ENCODE measurements around the gene CCNQ. TPM values are rescaled to one million over a fixed set of nuclear protein-coding genes. Genes with fewer than 3 reads are reported as not detected.

Gene CCNQ
- total and polyA plus RNA-seq, 3 donors from 2014 or later, result 19.6 to 27.6 (median 26.9) TPM

- DNase-seq, result no peak
- H3K27me3 ChIP-seq, result no peaks in the 10 kb centered on the region
- H3K36me3 ChIP-seq (ENCODE audit: low read depth, missing control alignments), result no peaks in the 10 kb centered on the region
- no peaks in the 10 kb centered on the region for H3K4me1 ChIP-seq
- intact Hi-C loops (cut with DNase I; ENCODE audit: low total_unique reads), result no loop called here
- H3K9me3 ChIP-seq, result no peaks in the 10 kb centered on the region
- no peak overlapping the region for H3K4me3 ChIP-seq
- H3K27ac ChIP-seq, result no peak overlapping the region
- TF ChIP-seq CTCF (IDR thresholded peaks at IDR 0.05) (no peak), POLR2A (IDR thresholded peaks at IDR 0.05) (no peak)
- 79% methylated on average over 13 of the region's 16 CpGs; no CpG with 5 or more reads in 1 of the 2 donors for WGBS, 2 donors
These were observed 27.2 kb upstream of the CCNQ start for GRCh38 chrX:153626025-153626633.

- H3K27me3 ChIP-seq, result no peaks in the 10 kb centered on the region
- no peaks in the 10 kb centered on the region for H3K9me3 ChIP-seq
- 80 to 98% methylated on average over 4 to 9 of the region's 21 CpGs for WGBS, 2 donors
- no peak for DNase-seq
- H3K4me1 ChIP-seq, result no peaks in the 10 kb centered on the region
- TF ChIP-seq POLR2A (IDR thresholded peaks at IDR 0.05) (no peak), CTCF (IDR thresholded peaks at IDR 0.05) (no peak)
- no peak overlapping the region for H3K27ac ChIP-seq
- intact Hi-C loops (cut with DNase I; ENCODE audit: low total_unique reads), result no loop called here
- no peaks in the 10 kb centered on the region for H3K36me3 ChIP-seq (ENCODE audit: low read depth, missing control alignments)
- H3K4me3 ChIP-seq, result no peak overlapping the region
These were observed 26.5 kb upstream of the CCNQ start for GRCh38 chrX:153625271-153626024.

- no peaks in the 10 kb centered on the region for H3K36me3 ChIP-seq (ENCODE audit: low read depth, missing control alignments)
- H3K4me3 ChIP-seq, result no peak overlapping the region
- intact Hi-C loops (cut with DNase I; ENCODE audit: low total_unique reads), result no loop called here
- 75 to 100% methylated on average over 4 to 11 of the region's 15 CpGs for WGBS, 2 donors
- no peaks in the 10 kb centered on the region for H3K9me3 ChIP-seq
- H3K27me3 ChIP-seq, result no peaks in the 10 kb centered on the region
- no peak overlapping the region for H3K27ac ChIP-seq
- DNase-seq, result no peak
- no peaks in the 10 kb centered on the region for H3K4me1 ChIP-seq
- no peak for TF ChIP-seq CTCF (IDR thresholded peaks at IDR 0.05)
- TF ChIP-seq POLR2A (IDR thresholded peaks at IDR 0.05), result no peak
These were observed 25.5 kb upstream of the CCNQ start for GRCh38 chrX:153624196-153625091.

- no peak overlapping the region for H3K4me3 ChIP-seq
- H3K9me3 ChIP-seq, result no peaks in the 10 kb centered on the region
- no peaks in the 10 kb centered on the region for H3K27me3 ChIP-seq
- DNase-seq, result no peak
- H3K36me3 ChIP-seq (ENCODE audit: low read depth, missing control alignments), result no peaks in the 10 kb centered on the region
- TF ChIP-seq CTCF (IDR thresholded peaks at IDR 0.05) (no peak), POLR2A (IDR thresholded peaks at IDR 0.05) (no peak)
- H3K27ac ChIP-seq, result no peak overlapping the region
- H3K4me1 ChIP-seq, result no peaks in the 10 kb centered on the region
- intact Hi-C loops (cut with DNase I; ENCODE audit: low total_unique reads), result no loop called here
- WGBS, 2 donors, result 60 to 83% methylated on average over 4 to 13 of the region's 16 CpGs
These were observed 24.5 kb upstream of the CCNQ start for GRCh38 chrX:153623310-153624029.

All from testis (tissue), 3 donors.